Measurements from ENCODE around the gene RBM7. TPM values are rescaled to one million over a fixed set of nuclear protein-coding genes. Genes with fewer than 3 reads are reported as not detected.

The RBM7 gene
- total and polyA plus RNA-seq, 2 of the 13 experiments (the other 11 are each of a cell fraction or from before 2014, with no cell fraction given), result 30.5 to 32.3 TPM

- DNase-seq (ENCODE audit: low spot score) (no peak), ATAC-seq (no peak), FAIRE-seq (no peak)
- in situ Hi-C loops (cut with HindIII; ENCODE audit: extremely low pct_ligation_motif_present, low pct_unique_long_range_greater_than_20kb), result no loop called here
- TF ChIP-seq HNF1A (IDR thresholded peaks at IDR 0.05; ENCODE audit: low read depth) (no peak), HNF1A (CRISPR knock-in tag; IDR thresholded peaks at IDR 0.05; ENCODE audit: borderline replicate concordance) (no peak), PAF1 (CRISPR knock-in tag; IDR thresholded peaks at IDR 0.05) (no peak), NBN (conservative IDR thresholded peaks at IDR 0.05) (no peak), TOE1 (CRISPR knock-in tag; IDR thresholded peaks at IDR 0.05) (no peak), HNF4G (IDR thresholded peaks at IDR 0.05; ENCODE audit: borderline replicate concordance, low read depth, low read length) (no peak), HNF4G (CRISPR knock-in tag; IDR thresholded peaks at IDR 0.05; ENCODE audit: borderline replicate concordance, low read depth) (no peak), ZBTB42 (CRISPR knock-in tag; IDR thresholded peaks at IDR 0.05) (no peak), PLRG1 (conservative IDR thresholded peaks at IDR 0.05) (no peak), ZNF549 (CRISPR knock-in tag; IDR thresholded peaks at IDR 0.05) (no peak), ETV5 (CRISPR knock-in tag; IDR thresholded peaks at IDR 0.05; ENCODE audit: borderline replicate concordance) (no peak), ZNF24 (IDR thresholded peaks at IDR 0.05) (no peak), KDM5B (CRISPR knock-in tag; IDR thresholded peaks at IDR 0.05; ENCODE audit: borderline replicate concordance) (no peak), ZNF260 (CRISPR knock-in tag; IDR thresholded peaks at IDR 0.05; ENCODE audit: borderline replicate concordance, low read depth) (no peak), THYN1 (CRISPR knock-in tag; IDR thresholded peaks at IDR 0.05; ENCODE audit: borderline replicate concordance, low read depth) (no peak), ZKSCAN8 (CRISPR knock-in tag; IDR thresholded peaks at IDR 0.05; ENCODE audit: borderline replicate concordance) (no peak), TFAP4 (IDR thresholded peaks at IDR 0.05; ENCODE audit: borderline replicate concordance, low read depth) (no peak), BRF2 (CRISPR knock-in tag; IDR thresholded peaks at IDR 0.05) (no peak), SCMH1 (CRISPR knock-in tag; IDR thresholded peaks at IDR 0.05; ENCODE audit: borderline replicate concordance) (no peak)
- CTCF ChIA-PET (ENCODE audit: low intra/inter-chr PET ratio, low total read pairs), result no interaction called here
- POLR2A ChIA-PET, result no interaction called here
- Histone ChIP-seq H3K4me3 (replicated peaks in 1 of 3; ENCODE audit: insufficient read depth in 1 of 3, low read depth in 2 of 3, low read length in 3 of 3) (no peak overlapping the region), H2AFZ (ENCODE audit: low read length) (no peak overlapping the region), H3K27me3 (ENCODE audit: control insufficient read depth in 1 of 2, insufficient read depth in 2 of 2, low read length in 2 of 2) (no peaks in the 10 kb centered on the region), H3K4me1 (ENCODE audit: insufficient read depth, low read length) (no peaks in the 10 kb centered on the region), H3K9ac (ENCODE audit: insufficient read depth, low read depth, low read length) (no peak overlapping the region), H3K79me2 (ENCODE audit: insufficient read depth, low read length) (no peaks in the 10 kb centered on the region), H3K9me3 (ENCODE audit: low read length) (no peaks in the 10 kb centered on the region), H3K36me3 (replicated peaks in 1 of 2; ENCODE audit: control insufficient read depth in 1 of 2, insufficient read depth in 2 of 2, low read length in 2 of 2) (peaks cover 0 to 13% of the 10 kb centered on the region in 2 experiments; a peak in 3 of 5 replicates), H3K4me2 (ENCODE audit: low read depth, low read length) (no peak overlapping the region), H3K27ac (ENCODE audit: extremely low read length, insufficient read depth, low read length) (no peak overlapping the region), H4K20me1 (ENCODE audit: insufficient read depth, low read length) (no peaks in the 10 kb centered on the region)
- 91% methylated on average over 10 of the region's 10 CpGs for WGBS (ENCODE audit: low lambda C conversion rate)
- intact Hi-C loops (cut with micrococcal nuclease; ENCODE audit: unreplicated experiment), result no loop called here
- BruUV-seq (replicated peaks), result no TSS peak
These were observed 13.5 kb downstream of the RBM7 start for GRCh38 chr11:114413958-114414357.
